SK-N-SH treated with all-trans-retinoic acid at 6 μM for 48 hours (cell line): Measurements from ENCODE around the gene XYLT2.

Experiments
- ATAC-seq: fragments of 200-7000 bp; cut with Tn5 transposase; 3 replicates; pipeline ENCODE4 v1.9.1; 2020; ENCODE audit warnings: mild to moderate bottlenecking, moderate library complexity
- ARNTL ChIP-seq: fragments of 450-650 bp; formaldehyde crosslinking; IDR thresholded peaks from 2 replicates; pipeline ENCODE4 v1.5.0; 2020; ENCODE audit warnings: low read depth, mild to moderate bottlenecking, moderate library complexity, borderline replicate concordance
- BACH2 ChIP-seq: fragments of 250-450 bp; sonication (Bioruptor Pico); IDR thresholded peaks from 2 replicates; pipeline ENCODE4 v1.9.0; 2021; ENCODE audit warnings: mild to moderate bottlenecking, borderline replicate concordance
- CREB5 ChIP-seq: fragments of 250-450 bp; sonication (Bioruptor Pico); IDR thresholded peaks from 2 replicates; pipeline ENCODE4 v1.5.1; 2020; ENCODE audit warnings: low read depth, mild to moderate bottlenecking, moderate library complexity
- CSDC2 ChIP-seq: fragments of 250-450 bp; sonication (Bioruptor Pico); IDR thresholded peaks from 2 replicates; pipeline ENCODE4 v1.5.0; 2020; ENCODE audit warnings: mild to moderate bottlenecking, moderate library complexity
- CSRNP3 ChIP-seq: fragments of 250-450 bp; sonication (Bioruptor Pico); IDR thresholded peaks from 2 replicates; pipeline ENCODE4 v1.5.1; 2021; ENCODE audit warnings: mild to moderate bottlenecking, moderate library complexity
- ESRRG ChIP-seq: fragments of 250-450 bp; sonication (Bioruptor Pico); IDR thresholded peaks from 2 replicates; pipeline ENCODE4 v1.6.1; 2021; ENCODE audit warnings: mild to moderate bottlenecking
- GLIS3 ChIP-seq: fragments of 250-450 bp; sonication (Bioruptor Pico); IDR thresholded peaks from 2 replicates; pipeline ENCODE4 v1.5.0; 2020; ENCODE audit warnings: mild to moderate bottlenecking, moderate library complexity
- ISL1 ChIP-seq: fragments of 250-450 bp; sonication (Bioruptor Pico); IDR thresholded peaks from 2 replicates; pipeline ENCODE4 v2.1.2; 2022; ENCODE audit warnings: mild to moderate bottlenecking, moderate library complexity
- OSR1 ChIP-seq: fragments of 250-450 bp; sonication (Bioruptor Pico); IDR thresholded peaks from 2 replicates; pipeline ENCODE4 v1.8.0; 2022; ENCODE audit warnings: moderate library complexity, mild to moderate bottlenecking, inconsistent platforms
- PATZ1 ChIP-seq: fragments of 250-450 bp; sonication (Bioruptor Pico); IDR thresholded peaks from 2 replicates; pipeline ENCODE4 v1.8.0; 2020; ENCODE audit warnings: mild to moderate bottlenecking, moderate library complexity, borderline replicate concordance
- POU6F1 ChIP-seq: fragments of 250-450 bp; sonication (Bioruptor Pico); IDR thresholded peaks from 2 replicates; pipeline ENCODE4 v1.8.0; 2021; ENCODE audit warnings: low read depth, mild to moderate bottlenecking, moderate library complexity, borderline replicate concordance
- PPARA ChIP-seq: fragments of 250-450 bp; sonication (Bioruptor Pico); IDR thresholded peaks from 2 replicates; pipeline ENCODE4 v1.5.0; 2020; ENCODE audit warnings: mild to moderate bottlenecking, borderline replicate concordance
- SNAI2 ChIP-seq: fragments of 250-450 bp; sonication (Bioruptor Pico); IDR thresholded peaks from 2 replicates; pipeline ENCODE4 v1.5.0; 2020; ENCODE audit warnings: mild to moderate bottlenecking, moderate library complexity
- TCF4 ChIP-seq: fragments of 250-450 bp; sonication (Bioruptor Pico); IDR thresholded peaks from 2 replicates; pipeline ENCODE4 v1.8.0; 2021; ENCODE audit warnings: mild to moderate bottlenecking, moderate library complexity, borderline replicate concordance
- TOX ChIP-seq: fragments of 250-450 bp; sonication (Bioruptor Pico); IDR thresholded peaks from 2 replicates; pipeline ENCODE4 v1.8.0; 2021; ENCODE audit warnings: mild to moderate bottlenecking, moderate library complexity, borderline replicate concordance
- TSHZ2 ChIP-seq: fragments of 250-450 bp; sonication (Bioruptor Pico); IDR thresholded peaks from 2 replicates; pipeline ENCODE4 v1.5.0; 2020; ENCODE audit warnings: mild to moderate bottlenecking, moderate library complexity
- ZC3H10 ChIP-seq: fragments of 250-450 bp; sonication (Bioruptor Pico); IDR thresholded peaks from 2 replicates; pipeline ENCODE4 v1.5.1; 2021; ENCODE audit warnings: mild to moderate bottlenecking, moderate library complexity
- ZFP3 ChIP-seq: fragments of 250-450 bp; sonication (Bioruptor Pico); IDR thresholded peaks from 2 replicates; pipeline ENCODE4 v1.5.0; 2020; ENCODE audit warnings: mild to moderate bottlenecking, moderate library complexity
- ZNF565 ChIP-seq: fragments of 450-650 bp; formaldehyde crosslinking; conservative IDR thresholded peaks from 2 replicates; pipeline ENCODE4 v1.5.0; 2020; ENCODE audit warnings: low read depth, mild to moderate bottlenecking, moderate library complexity
- ZNF70 ChIP-seq: fragments of 450-650 bp; formaldehyde crosslinking; IDR thresholded peaks from 2 replicates; pipeline ENCODE4 v1.5.0; 2020; ENCODE audit warnings: mild to moderate bottlenecking, moderate library complexity
- ZNF8 ChIP-seq: fragments of 450-650 bp; formaldehyde crosslinking; IDR thresholded peaks from 2 replicates; pipeline ENCODE4 v1.5.0; 2020; ENCODE audit warnings: mild to moderate bottlenecking, moderate library complexity

The XYLT2 gene

GRCh38 chr17:50392621-50393020 is 46.7 kb downstream of the XYLT2 start:
- ATAC-seq: no peak

GRCh38 chr17:50393700-50394099 is 47.8 kb downstream of the XYLT2 start:
- TF ChIP-seq CSDC2 (no peak), CSRNP3 (CRISPR knock-in tag) (no peak), TSHZ2 (CRISPR knock-in tag) (no peak), ZNF8 (CRISPR knock-in tag) (no peak), ZNF565 (CRISPR knock-in tag) (no peak), SNAI2 (CRISPR knock-in tag) (no peak), PPARA (CRISPR knock-in tag) (no peak), TCF4 (CRISPR knock-in tag) (no peak), CREB5 (CRISPR knock-in tag) (no peak), BACH2 (CRISPR knock-in tag) (no peak), ESRRG (CRISPR knock-in tag) (no peak)
- no peak for ATAC-seq

More at GRCh38 chr17:50392621-50393020, 46.7 kb downstream of the XYLT2 start:
- TF ChIP-seq ZNF565 (CRISPR knock-in tag): no peak
- TF ChIP-seq, all 23 proteins: peak for 0

- no peak for TF ChIP-seq BACH2 (CRISPR knock-in tag)
- TF ChIP-seq PPARA (CRISPR knock-in tag): no peak
- TF ChIP-seq OSR1 (CRISPR knock-in tag): no peak
- TF ChIP-seq TSHZ2 (CRISPR knock-in tag): no peak
- TF ChIP-seq ESRRG (CRISPR knock-in tag): no peak
- no peak for TF ChIP-seq TCF4 (CRISPR knock-in tag)
- TF ChIP-seq GLIS3 (CRISPR knock-in tag): no peak
- TF ChIP-seq ZFP3 (CRISPR knock-in tag): no peak
- no peak for TF ChIP-seq TOX (CRISPR knock-in tag)
- TF ChIP-seq POU6F1 (CRISPR knock-in tag): no peak
- TF ChIP-seq ZNF565 (CRISPR knock-in tag): no peak
- no peak for TF ChIP-seq ZC3H10 (CRISPR knock-in tag)
- no peak for TF ChIP-seq ISL1
- TF ChIP-seq ZNF70: no peak
- TF ChIP-seq CREB5 (CRISPR knock-in tag): no peak
- no peak for TF ChIP-seq SNAI2 (CRISPR knock-in tag)
- no peak for TF ChIP-seq PATZ1
- TF ChIP-seq ARNTL (CRISPR knock-in tag): no peak
- ATAC-seq: no peak
These were observed 48.8 kb downstream of the XYLT2 start for GRCh38 chr17:50394711-50395110.
